Skin of body (tissue), 2 donors: ENCODE data around the gene COG8. TPM values are rescaled to one million over a fixed set of nuclear protein-coding genes. Genes with fewer than 3 reads are reported as not detected.

Experiments used
- DNase-seq: peaks from one replicate; lab custom pipeline; 2025; lab: John Stamatoyannopoulos, UW
- total RNA-seq: library from RNA; depleted of rRNA; stranded (reverse); fragments of >200 nt; gene quantifications from one replicate; pipeline ENCODE4 v1.2.3, GENCODE V29; 2014

COG8 gene
- total RNA-seq, 1 donor from 2014 or later = 20.0 TPM

DNA sequence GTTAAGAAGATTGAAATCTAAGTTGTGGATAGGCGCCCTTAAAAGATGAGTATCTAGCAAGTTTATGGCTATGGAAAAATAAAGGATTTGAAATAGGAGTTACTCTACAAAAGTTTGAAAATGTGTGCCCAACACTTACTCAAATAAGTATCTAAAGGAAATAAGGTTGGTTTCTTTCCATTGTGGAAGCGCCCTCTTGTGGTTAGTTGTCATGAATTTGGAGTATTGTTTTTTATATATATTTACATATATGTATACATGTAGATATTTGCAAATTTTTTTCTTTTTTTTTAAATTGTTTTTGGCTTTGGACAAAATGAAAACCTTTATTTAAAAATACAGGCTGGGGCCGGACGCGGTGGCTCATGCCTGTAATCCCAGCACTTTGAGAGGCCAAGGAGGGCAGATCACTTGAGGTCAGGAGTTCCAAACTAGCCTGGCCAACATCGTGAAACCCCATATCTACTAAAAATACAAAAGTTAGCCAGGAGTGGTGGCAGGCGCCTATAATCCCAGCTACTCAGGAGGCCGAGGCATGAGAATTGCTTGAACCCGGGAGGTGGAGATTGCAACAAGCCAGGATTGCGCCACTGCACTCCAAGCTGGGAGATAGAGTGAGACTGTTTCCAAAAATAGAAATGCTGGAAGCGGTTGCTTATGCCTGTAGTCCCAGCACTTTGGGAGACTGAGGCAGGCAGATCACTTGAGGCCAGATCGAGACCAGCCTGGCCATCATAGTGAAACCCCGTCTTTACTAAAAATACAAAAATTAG is 52.2 kb downstream of the COG8 start:
- DNase-seq = peak; percentile 70

DNA sequence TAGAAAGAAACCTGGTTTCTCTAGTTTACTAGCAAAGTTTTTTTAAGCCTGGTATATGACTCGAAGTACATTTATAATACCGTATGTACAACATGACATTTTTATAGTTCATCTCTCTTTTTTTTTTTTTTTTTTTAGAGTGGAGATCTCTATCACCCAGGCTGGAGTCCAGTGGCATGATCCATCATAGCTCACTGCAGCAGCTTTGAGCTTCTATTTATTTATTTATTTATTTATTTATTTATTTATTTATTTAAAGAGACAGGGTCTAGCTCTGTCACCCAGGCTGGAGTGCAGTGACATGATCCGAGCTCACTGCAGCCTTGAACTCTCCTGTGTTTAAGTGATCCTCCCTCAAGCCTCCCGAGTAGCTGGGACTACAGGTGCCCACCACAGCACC is 54.1 kb downstream of the COG8 start:
- DNase-seq = no peak

DNA sequence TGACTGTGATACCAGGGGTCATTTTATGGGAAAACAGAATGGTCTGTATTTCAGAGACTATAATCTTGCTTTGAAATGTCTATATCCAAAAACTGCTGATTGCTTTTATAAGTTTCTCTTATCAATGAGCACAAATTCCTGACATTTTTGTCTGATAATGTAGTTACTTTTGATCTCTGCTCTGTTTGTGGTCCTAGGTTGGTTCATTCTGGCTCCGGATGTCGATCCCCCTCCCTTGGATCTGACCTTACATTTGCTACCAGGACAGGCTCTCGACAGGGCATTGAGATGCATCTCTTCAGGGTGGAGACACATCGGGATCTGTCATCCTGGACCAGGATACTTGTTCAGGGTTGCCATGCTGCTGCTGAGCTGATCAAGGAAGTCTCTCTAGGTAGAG is 55.5 kb downstream of the COG8 start:
- no peak for DNase-seq

DNA sequence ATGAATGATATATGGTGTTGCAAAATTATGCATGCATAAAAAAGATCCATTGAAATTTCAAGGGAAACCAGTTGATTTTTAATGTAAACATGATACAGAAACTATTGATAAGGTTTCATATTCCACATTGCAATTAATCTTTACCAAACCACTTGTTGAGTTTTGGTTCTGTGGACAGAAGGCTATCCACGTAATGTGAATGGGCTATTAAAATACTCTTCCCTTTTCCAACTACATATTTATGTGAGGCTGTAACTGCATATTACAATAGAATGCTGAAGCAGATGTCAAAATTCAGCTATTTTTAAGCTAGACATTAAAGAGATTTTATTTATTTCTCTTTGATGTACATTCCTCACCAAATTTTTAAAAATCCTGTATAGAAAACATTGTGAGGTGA is 62.0 kb downstream of the COG8 start:
- peak; percentile 67 for DNase-seq

Other genes with a start within 250 kb of the COG8 start
- 9.9 TPM for gene HAS3, start 233.9 kb downstream of the COG8 start, total RNA-seq
- gene CHTF8, start 207.0 kb downstream of the COG8 start, total RNA-seq = 44.8 TPM
- gene UTP4, start 206.9 kb downstream of the COG8 start, total RNA-seq = 19.1 TPM
- gene SNTB2, start 152.4 kb downstream of the COG8 start, total RNA-seq = 33.8 TPM
- gene VPS4A, start 28.2 kb downstream of the COG8 start, total RNA-seq = 17.9 TPM
- gene PDF, start 9.0 kb downstream of the COG8 start, total RNA-seq = 8.9 TPM
- 16.7 TPM for gene NIP7, start 208 bp upstream of the COG8 start, total RNA-seq
- gene TMED6, start 12.2 kb upstream of the COG8 start, total RNA-seq = not detected
- 29.9 TPM for gene TERF2, start 46.4 kb upstream of the COG8 start, total RNA-seq
- gene CYB5B, start 85.1 kb upstream of the COG8 start, total RNA-seq = 34.9 TPM
- gene NFAT5, start 226.4 kb upstream of the COG8 start, total RNA-seq = 43.1 TPM